K562 (cell line): ENCODE results near the gene KCNK3. TPM values are rescaled to one million over a fixed set of nuclear protein-coding genes. Genes with fewer than 3 reads are reported as not detected.
A peak's percentile ranks its signal among the peaks of the same experiment; 100 is the strongest.

ENCODE experiments used
- AFF1 ChIP-seq, 2 experiments: fragments of 450-650 bp; IDR thresholded peaks; 2 replicates each; pipeline ENCODE4 v1.6.1; 2018; ENCODE audit warnings: mild to moderate bottlenecking in 2 of 2, low read depth in 1 of 2; ENCODE audit not compliant: partially characterized antibody in 2 of 2
- ARID4B ChIP-seq: sonication (generic); formaldehyde crosslinking; IDR thresholded peaks from 2 replicates; pipeline ENCODE4 v1.8.0; 2022; ENCODE audit warnings: mild to moderate bottlenecking, missing genetic modification reagents
- DDX20 ChIP-seq: fragments of 450-650 bp; IDR thresholded peaks from 2 replicates; pipeline ENCODE4 v1.6.1; 2016; ENCODE audit warnings: missing genetic modification characterization, low read depth, mild to moderate bottlenecking, missing compliant biosample characterization, moderate library complexity
- ESRRA ChIP-seq: fragments of 450-650 bp; IDR thresholded peaks from 2 replicates; pipeline ENCODE4 v1.6.1; 2014; ENCODE audit warnings: low read depth, mild to moderate bottlenecking, moderate library complexity, borderline replicate concordance
- FOXJ3 ChIP-seq: sonication (generic); formaldehyde crosslinking; IDR thresholded peaks from 2 replicates; pipeline ENCODE4 v1.4.0; 2020; ENCODE audit warnings: mild to moderate bottlenecking, missing genetic modification reagents
- GTF2B ChIP-seq: IDR thresholded peaks from 2 replicates; pipeline ENCODE4 v1.6.1; 2011; ENCODE audit not compliant: insufficient read length; ENCODE audit errors: extremely low read depth
- PTBP1 ChIP-seq: fragments of 200-400 bp; formaldehyde crosslinking; IDR thresholded peaks from 2 replicates; pipeline ENCODE4 v1.6.1; 2017; ENCODE audit warnings: low read depth, low read length
- RNF2 ChIP-seq: sonication (generic); IDR thresholded peaks from 2 replicates; pipeline ENCODE4 v1.6.1; 2016
- ZNF165 ChIP-seq: fragments of 250-450 bp; sonication (Bioruptor Pico); IDR thresholded peaks from 2 replicates; pipeline ENCODE4 v1.4.0; 2020; ENCODE audit warnings: borderline replicate concordance
- polyA plus RNA-seq, 8 experiments: library from polyadenylated mRNA; depleted of rRNA in 4 of 8; stranded (reverse) in 5 of 8; unstranded in 3 of 8; fragments of >200 nt; fragmentation: Nextera tagmentation in 2 of 8; fragmentation: Illumina TruSeq in 1 of 8; extraction: Ambion mirVana in 2 of 8; extraction: Trizol in 1 of 8; gene quantifications; 2 replicates each; pipeline versions ENCODE4 v1.2.1 to v1.2.3, GENCODE V29; 2011 to 2014; ENCODE audit warnings: inconsistent platforms in 1 of 8, missing spikeins in 1 of 8
- total RNA-seq, 7 experiments: library from RNA; depleted of rRNA in 6 of 7; stranded (reverse); fragments of >200 nt in 6 of 7; fragmentation: Illumina TruSeq in 2 of 7; extraction: Trizol in 2 of 7; gene quantifications; 2 replicates each; pipeline versions ENCODE4 v1.2.1 to v1.2.3, GENCODE V29; 2011 to 2021; ENCODE audit warnings: low replicate concordance in 1 of 7
- TF ChIP-seq, protein P1 (sequence below): fragments of 450-650 bp; IDR thresholded peaks from 2 replicates; pipeline ENCODE4 v1.6.1; 2016; ENCODE audit warnings: missing biosample characterization, missing genetic modification characterization

Gene KCNK3
- total and polyA plus RNA-seq, 9 of the 15 experiments (the other 6 are each of a cell fraction or from before 2014, with no cell fraction given): 0.01 to 0.20 (median 0.07) TPM; not detected in 5

DNA sequence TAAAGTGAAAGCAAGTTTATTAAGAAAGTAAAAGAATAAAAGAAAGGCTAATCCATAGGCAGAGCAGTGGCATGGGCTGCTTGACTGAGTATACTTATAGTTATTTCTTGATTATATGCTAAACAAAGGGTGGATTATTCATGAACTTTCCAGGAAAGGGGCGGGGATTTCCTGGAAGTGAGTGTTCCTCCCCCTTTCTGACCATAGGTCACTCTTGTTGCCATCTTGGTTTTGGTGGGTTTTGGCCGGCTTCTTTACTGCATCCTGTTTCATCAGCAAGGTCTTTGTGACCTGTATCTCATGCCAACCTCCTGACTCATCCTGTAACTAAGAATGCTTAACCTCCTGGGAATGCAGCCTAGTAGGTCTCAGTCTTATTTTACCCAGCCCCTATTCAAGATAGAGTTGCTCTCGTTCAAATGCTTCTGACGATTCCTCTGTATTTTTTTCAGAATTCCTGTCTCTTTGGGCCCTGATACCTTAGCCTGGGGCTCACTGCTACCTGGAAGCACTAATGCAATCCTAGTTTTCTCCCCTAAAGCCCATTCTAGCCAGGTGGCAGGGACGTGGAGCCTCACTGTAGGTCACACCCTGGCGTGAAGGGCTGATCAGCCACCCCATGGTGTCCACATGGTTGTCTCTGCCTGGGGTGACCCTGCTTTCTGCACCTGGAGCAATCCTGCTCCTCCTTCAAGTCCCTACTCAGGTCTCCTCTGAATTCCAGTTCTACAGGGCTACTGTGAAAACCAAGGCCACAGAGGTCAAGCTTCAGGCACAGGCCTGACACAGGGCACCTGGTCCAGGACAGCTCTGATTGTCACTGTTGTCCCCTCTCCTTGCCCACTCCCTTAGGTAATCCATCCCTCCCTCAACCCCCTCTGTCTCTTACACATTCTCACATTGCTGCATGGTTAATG is 65.6 kb downstream of the KCNK3 start (continued):
- TF ChIP-seq AFF1 (IDR thresholded peaks at IDR 0.05; ENCODE audit: low read depth in 1 of 2, partially characterized antibody in 2 of 2) (peak in 1 of 2 experiments; percentile 82), ESRRA (peak; percentile 93), ZNF165 (CRISPR knock-in tag) (peak; percentile 71; the same call in 1 of the 2 replicates), RNF2 (peak; percentile 81), PTBP1 (no peak), ARID4B (CRISPR knock-in tag) (no peak), GTF2B (no peak), DDX20 (tag) (no peak), FOXJ3 (CRISPR knock-in tag) (no peak)
- TF ChIP-seq, protein P1, sequence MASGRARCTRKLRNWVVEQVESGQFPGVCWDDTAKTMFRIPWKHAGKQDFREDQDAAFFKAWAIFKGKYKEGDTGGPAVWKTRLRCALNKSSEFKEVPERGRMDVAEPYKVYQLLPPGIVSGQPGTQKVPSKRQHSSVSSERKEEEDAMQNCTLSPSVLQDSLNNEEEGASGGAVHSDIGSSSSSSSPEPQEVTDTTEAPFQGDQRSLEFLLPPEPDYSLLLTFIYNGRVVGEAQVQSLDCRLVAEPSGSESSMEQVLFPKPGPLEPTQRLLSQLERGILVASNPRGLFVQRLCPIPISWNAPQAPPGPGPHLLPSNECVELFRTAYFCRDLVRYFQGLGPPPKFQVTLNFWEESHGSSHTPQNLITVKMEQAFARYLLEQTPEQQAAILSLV (tag): peak; percentile 37; the same call in 1 of the 2 replicates
